H9 (cell line): ENCODE results near the gene PRRC2B. TPM values are rescaled to one million over a fixed set of nuclear protein-coding genes. Genes with fewer than 3 reads are reported as not detected.

ENCODE experiments used
- DNase-seq: peaks from one replicate; pipeline ENCODE4 v3.0.0-alpha.2; 2017
- H2AFZ ChIP-seq: one replicate; pipeline ENCODE4 v1.6.1; 2013; ENCODE audit warnings: mild to moderate bottlenecking, low read length, control low read depth, moderate library complexity
- H2AK5ac ChIP-seq: 2 replicates; pipeline ENCODE4 v1.6.1; 2013; ENCODE audit warnings: low read length, control low read depth, mixed read lengths; ENCODE audit not compliant: insufficient read length
- H2BK120ac ChIP-seq: one replicate; pipeline ENCODE4 v1.6.1; 2013; ENCODE audit warnings: low read depth, mild to moderate bottlenecking, low read length, control low read depth, inconsistent platforms; ENCODE audit not compliant: poor library complexity, severe bottlenecking
- H2BK12ac ChIP-seq: 2 replicates; pipeline ENCODE4 v1.6.1; 2013; ENCODE audit warnings: low read length, control low read depth, mixed read lengths, low read depth; ENCODE audit not compliant: insufficient read length
- H2BK15ac ChIP-seq: 2 replicates; pipeline ENCODE4 v1.6.1; 2013; ENCODE audit warnings: low read depth, low read length, control low read depth
- H2BK20ac ChIP-seq: one replicate; pipeline ENCODE4 v1.6.1; 2013; ENCODE audit warnings: low read depth, mild to moderate bottlenecking, low read length, control low read depth, inconsistent platforms; ENCODE audit not compliant: poor library complexity, severe bottlenecking
- H2BK5ac ChIP-seq: 2 replicates; pipeline ENCODE4 v1.6.1; 2013; ENCODE audit warnings: low read length, control low read depth, mixed read lengths; ENCODE audit not compliant: insufficient read length
- H3K14ac ChIP-seq: 2 replicates; pipeline ENCODE4 v1.6.1; 2013; ENCODE audit warnings: low read length, control low read depth; ENCODE audit not compliant: insufficient read depth
- H3K18ac ChIP-seq: 2 replicates; pipeline ENCODE4 v1.6.1; 2013; ENCODE audit warnings: low read depth, mild to moderate bottlenecking, mixed read lengths, low read length, control low read depth; ENCODE audit not compliant: insufficient read length
- H3K23ac ChIP-seq: 2 replicates; pipeline ENCODE4 v1.6.1; 2013; ENCODE audit warnings: low read length, control low read depth, mixed read lengths, low read depth; ENCODE audit not compliant: insufficient read length
- H3K23me2 ChIP-seq: 2 replicates; pipeline ENCODE4 v1.6.1; 2013; ENCODE audit warnings: low read depth, mild to moderate bottlenecking, mixed read lengths, low read length, control low read depth; ENCODE audit not compliant: insufficient read length, poor library complexity, severe bottlenecking
- H3K27ac ChIP-seq: 2 replicates; pipeline ENCODE4 v1.5.1; 2013; ENCODE audit warnings: low read length, control low read depth, mixed read lengths, low read depth; ENCODE audit not compliant: insufficient read length
- H3K27me3 ChIP-seq: 2 replicates; pipeline ENCODE4 v1.6.1; 2013; ENCODE audit warnings: low read length, control low read depth, inconsistent platforms; ENCODE audit not compliant: insufficient read depth
- H3K4ac ChIP-seq: 2 replicates; pipeline ENCODE4 v1.6.1; 2013; ENCODE audit warnings: low read depth, mild to moderate bottlenecking, control low read depth, inconsistent platforms, low read length, moderate library complexity
- H3K4me1 ChIP-seq: 2 replicates; pipeline ENCODE4 v1.6.1; 2013; ENCODE audit warnings: low read length, control low read depth, inconsistent platforms; ENCODE audit not compliant: insufficient read depth
- H3K4me2 ChIP-seq: 2 replicates; pipeline ENCODE4 v1.6.1; 2013; ENCODE audit warnings: low read length, control low read depth, mixed read lengths; ENCODE audit not compliant: insufficient read length, insufficient read depth
- H3K56ac ChIP-seq: 2 replicates; pipeline ENCODE4 v1.6.1; 2013; ENCODE audit warnings: low read depth, mild to moderate bottlenecking, mixed read lengths, low read length, control low read depth; ENCODE audit not compliant: insufficient read length
- H3K79me1 ChIP-seq: 2 replicates; pipeline ENCODE4 v1.6.1; 2013; ENCODE audit warnings: low read depth, mild to moderate bottlenecking, moderate library complexity, low read length, control low read depth, inconsistent platforms; ENCODE audit not compliant: insufficient read depth, poor library complexity, severe bottlenecking
- H3K79me2 ChIP-seq: 2 replicates; pipeline ENCODE4 v1.6.1; 2013; ENCODE audit warnings: low read length, control low read depth, inconsistent platforms; ENCODE audit not compliant: insufficient read depth
- H3K9ac ChIP-seq: 2 replicates; pipeline ENCODE4 v1.6.1; 2013; ENCODE audit warnings: low read length, control low read depth, mixed read lengths; ENCODE audit not compliant: insufficient read length; ENCODE audit errors: extremely low read depth
- H3K9me3 ChIP-seq: one replicate; pipeline ENCODE4 v1.6.1; 2013; ENCODE audit warnings: low read depth, low read length, inconsistent platforms; ENCODE audit not compliant: control insufficient read depth
- H3T11ph ChIP-seq: one replicate; pipeline ENCODE4 v1.6.1; 2013; ENCODE audit warnings: mild to moderate bottlenecking, low read length, control low read depth, inconsistent platforms
- H4K20me1 ChIP-seq: one replicate; pipeline ENCODE4 v1.6.1; 2013; ENCODE audit not compliant: control insufficient read depth, insufficient read length, insufficient read depth
- H4K5ac ChIP-seq: 2 replicates; pipeline ENCODE4 v1.6.1; 2013; ENCODE audit warnings: low read depth, mild to moderate bottlenecking, mixed read lengths, low read length, control low read depth; ENCODE audit not compliant: insufficient read length
- H4K8ac ChIP-seq: replicated peaks from 2 replicates; pipeline ENCODE4 v1.6.1; 2013; ENCODE audit warnings: low read length, control low read depth, mixed read lengths, low read depth; ENCODE audit not compliant: insufficient read length
- H4K91ac ChIP-seq: 2 replicates; pipeline ENCODE4 v1.6.1; 2013; ENCODE audit warnings: low read depth, mild to moderate bottlenecking, moderate library complexity, mixed read lengths, low read length, control low read depth; ENCODE audit not compliant: insufficient read length
- H3K27ac Mint-ChIP-seq, 3 experiments: 2 replicates in 2 of 3; 3 replicates in 1 of 3; pipeline ENCODE4 v1.8.0; 2020 to 2021; ENCODE audit warnings: mixed read lengths in 3 of 3, mild to moderate bottlenecking in 1 of 3, moderate library complexity in 1 of 3
- H3K27me3 Mint-ChIP-seq: 2 replicates; pipeline ENCODE4 v1.8.0; 2021; ENCODE audit warnings: low read depth, mild to moderate bottlenecking, moderate library complexity, mixed read lengths
- H3K36me3 Mint-ChIP-seq, 3 experiments: 2 replicates in 2 of 3; 3 replicates in 1 of 3; pipeline ENCODE4 v1.8.0; 2020 to 2021; ENCODE audit warnings: low read depth in 3 of 3, mixed read lengths in 3 of 3; ENCODE audit not compliant: insufficient read depth in 1 of 3
- H3K4me1 Mint-ChIP-seq, 2 experiments: 2 replicates each; pipeline ENCODE4 v1.8.0; 2020; ENCODE audit warnings: mixed read lengths in 2 of 2
- H3K4me3 Mint-ChIP-seq, 2 experiments: 2 replicates in 1 of 2; 3 replicates in 1 of 2; pipeline ENCODE4 v1.8.0; 2020 to 2021; ENCODE audit warnings: mild to moderate bottlenecking in 2 of 2, mixed read lengths in 2 of 2, moderate library complexity in 1 of 2
- H3K9me3 Mint-ChIP-seq, 2 experiments: 2 replicates in 1 of 2; 3 replicates in 1 of 2; pipeline ENCODE4 v1.8.0; 2020; ENCODE audit warnings: mild to moderate bottlenecking in 2 of 2, mixed read lengths in 2 of 2, moderate library complexity in 1 of 2
- WGBS: extraction: QIAGEN DNeasy Blood & Tissue Kit; methylation state at CpG from one replicate; pipeline ENCODE4 v1.1.7; 2013; ENCODE audit warnings: missing lambda C conversion rate, low lambda C conversion rate, mixed read lengths; ENCODE audit not compliant: insufficient read length; ENCODE audit errors: extremely low coverage; 5-methylcytosine and 5-hydroxymethylcytosine counted together
- total RNA-seq: library from RNA; stranded (reverse); gene quantifications from 2 replicates; pipeline ENCODE4 v1.2.1, GENCODE V29; 2021
- TF ChIP-seq, protein P1 (sequence below): fragments of 200-600 bp; sonication (generic); conservative IDR thresholded peaks from 3 replicates; pipeline ENCODE4 v1.8.0; 2021; ENCODE audit warnings: antibody characterized with exemption, mild to moderate bottlenecking

Gene PRRC2B
- total RNA-seq, 1 experiment from 2014 or later = 251 TPM

DNA sequence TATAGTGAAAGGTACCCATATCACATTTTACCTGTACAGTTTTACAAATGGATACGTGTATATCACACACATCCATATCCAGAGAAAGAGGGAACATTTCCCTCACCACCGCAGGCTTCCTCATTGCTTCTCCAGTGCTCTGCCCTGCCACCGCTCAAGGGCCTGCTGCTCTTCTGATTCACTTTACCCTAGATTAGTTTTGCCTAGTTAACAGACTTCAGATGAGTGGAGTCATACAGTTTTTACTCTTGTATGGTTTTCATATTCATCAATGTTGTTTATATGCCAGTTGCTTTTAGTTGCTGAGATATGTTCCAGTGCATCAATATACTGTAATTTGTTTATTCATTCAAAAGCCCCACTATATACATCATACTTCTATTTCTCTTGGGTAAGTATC, 54.9 kb downstream of the PRRC2B start:
- Histone ChIP-seq H2BK15ac (no peak overlapping the region), H3K4me2 (no peak overlapping the region), H3K27ac (no peak overlapping the region), H3K23me2 (no peaks in the 10 kb centered on the region), H4K20me1 (peaks cover 2% of the 10 kb centered on the region), H3K79me1 (peaks cover 2% of the 10 kb centered on the region), H3K4me1 (no peaks in the 10 kb centered on the region), H2BK12ac (no peak overlapping the region), H2AFZ (no peak overlapping the region), H3K9me3 (no peaks in the 10 kb centered on the region), H3K18ac (no peak overlapping the region), H3K14ac (no peak overlapping the region), H3K79me2 (no peaks in the 10 kb centered on the region; the same call in 1 of the 2 replicates), H2BK120ac (no peak overlapping the region), H4K91ac (no peak overlapping the region), H3K56ac (no peak overlapping the region), H3T11ph (no peak overlapping the region), H2BK20ac (no peak overlapping the region), H4K5ac (no peak overlapping the region), H2AK5ac (no peak overlapping the region), H3K9ac (no peak overlapping the region), H2BK5ac (no peak overlapping the region), H3K4ac (no peak overlapping the region), H3K27me3 (no peaks in the 10 kb centered on the region), H4K8ac (peak overlapping the region; percentile 34), H3K23ac (no peak overlapping the region)
- Mint-ChIP-seq H3K9me3 (no peaks in the 10 kb centered on the region), H3K36me3 (peaks cover 64 to 97% (median 96%) of the 10 kb centered on the region in 3 experiments; a peak in 6 of 7 replicates), H3K4me3 (no peak overlapping the region), H3K27me3 (no peaks in the 10 kb centered on the region; the same call in 1 of the 2 replicates), H3K4me1 (peaks cover 5 to 6% of the 10 kb centered on the region in 2 experiments; a peak in 2 of 4 replicates), H3K27ac (peak overlapping the region in 1 of 3 experiments; percentile 92; a peak in 2 of 7 replicates)
- no CpG with 5 or more reads among the region's 3 CpGs for whole genome bisulfite sequencing
- no peak for DNase-seq
- TF ChIP-seq, protein P1, sequence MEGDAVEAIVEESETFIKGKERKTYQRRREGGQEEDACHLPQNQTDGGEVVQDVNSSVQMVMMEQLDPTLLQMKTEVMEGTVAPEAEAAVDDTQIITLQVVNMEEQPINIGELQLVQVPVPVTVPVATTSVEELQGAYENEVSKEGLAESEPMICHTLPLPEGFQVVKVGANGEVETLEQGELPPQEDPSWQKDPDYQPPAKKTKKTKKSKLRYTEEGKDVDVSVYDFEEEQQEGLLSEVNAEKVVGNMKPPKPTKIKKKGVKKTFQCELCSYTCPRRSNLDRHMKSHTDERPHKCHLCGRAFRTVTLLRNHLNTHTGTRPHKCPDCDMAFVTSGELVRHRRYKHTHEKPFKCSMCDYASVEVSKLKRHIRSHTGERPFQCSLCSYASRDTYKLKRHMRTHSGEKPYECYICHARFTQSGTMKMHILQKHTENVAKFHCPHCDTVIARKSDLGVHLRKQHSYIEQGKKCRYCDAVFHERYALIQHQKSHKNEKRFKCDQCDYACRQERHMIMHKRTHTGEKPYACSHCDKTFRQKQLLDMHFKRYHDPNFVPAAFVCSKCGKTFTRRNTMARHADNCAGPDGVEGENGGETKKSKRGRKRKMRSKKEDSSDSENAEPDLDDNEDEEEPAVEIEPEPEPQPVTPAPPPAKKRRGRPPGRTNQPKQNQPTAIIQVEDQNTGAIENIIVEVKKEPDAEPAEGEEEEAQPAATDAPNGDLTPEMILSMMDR = no peak
